HG03139 (cell line): Measurements from ENCODE around the gene LSM5.

Source experiments
- ATAC-seq: cut with Tn5 transposase; IDR thresholded peaks from one replicate; pipeline ENCODE4 v1.9.1; 2021; ENCODE audit not compliant: unreplicated experiment

The LSM5 gene

GRCh38 chr7:32462977-32463376 lies 27.2 kb downstream of the LSM5 start:
- no peak for ATAC-seq

- ATAC-seq = no peak
Measured at GRCh38 chr7:32462451-32462850, 27.7 kb downstream of the LSM5 start.

GRCh38 chr7:32461484-32461883 lies 28.7 kb downstream of the LSM5 start:
- no peak for ATAC-seq

- no peak for ATAC-seq
Measured at GRCh38 chr7:32459788-32460187, 30.4 kb downstream of the LSM5 start.

- ATAC-seq = no peak
Measured at GRCh38 chr7:32458025-32458424, 32.2 kb downstream of the LSM5 start.

- no peak for ATAC-seq
Measured at GRCh38 chr7:32453341-32454011, 36.7 kb downstream of the LSM5 start.

- ATAC-seq = no peak
Measured at GRCh38 chr7:32447218-32447617, 43.0 kb downstream of the LSM5 start.

- no peak for ATAC-seq
Measured at GRCh38 chr7:32436146-32436928, 53.8 kb downstream of the LSM5 start.
